MM.1S (cell line): ENCODE results near the gene LMBR1.

Experiments used
- DNase-seq: peaks from one replicate; pipeline ENCODE4 v3.0.0-alpha.2; 2015
- H2AFZ ChIP-seq: fragments of 300-600 bp; sonication (generic); 2 replicates; pipeline ENCODE4 v1.6.0; 2016; ENCODE audit warnings: antibody characterized with exemption, low read length
- H3F3A ChIP-seq: fragments of 300-600 bp; sonication (generic); 2 replicates; pipeline ENCODE4 v1.6.1; 2016; ENCODE audit warnings: mild to moderate bottlenecking, antibody characterized with exemption, low read length, moderate library complexity, mixed read lengths; ENCODE audit not compliant: insufficient read depth
- H3K27ac ChIP-seq: fragments of 300-600 bp; sonication (generic); 2 replicates; pipeline ENCODE4 v1.5.1; 2016; ENCODE audit warnings: mild to moderate bottlenecking, low read length
- H3K27me3 ChIP-seq: fragments of 300-600 bp; sonication (generic); replicated peaks from 2 replicates; pipeline ENCODE4 v1.6.0; 2016; ENCODE audit warnings: low read length; ENCODE audit not compliant: insufficient read depth
- H3K36me3 ChIP-seq: fragments of 300-600 bp; sonication (generic); replicated peaks from 2 replicates; pipeline ENCODE4 v1.6.1; 2016; ENCODE audit warnings: mild to moderate bottlenecking, low read length, mixed read lengths; ENCODE audit not compliant: insufficient read depth
- H3K4me1 ChIP-seq: fragments of 300-600 bp; sonication (generic); 2 replicates; pipeline ENCODE4 v1.6.1; 2016; ENCODE audit warnings: low read length, mixed read lengths
- H3K4me2 ChIP-seq: fragments of 300-600 bp; sonication (generic); 2 replicates; pipeline ENCODE4 v1.6.0; 2016; ENCODE audit warnings: low read depth, low read length
- H3K4me3 ChIP-seq: fragments of 300-600 bp; sonication (generic); 2 replicates; pipeline ENCODE4 v1.5.1; 2016; ENCODE audit warnings: low read length, mixed read lengths
- H3K79me2 ChIP-seq: fragments of 300-600 bp; sonication (generic); 2 replicates; pipeline ENCODE4 v1.6.1; 2016; ENCODE audit warnings: mixed run types, low read length, mixed read lengths
- H3K9ac ChIP-seq: fragments of 300-600 bp; sonication (generic); 2 replicates; pipeline ENCODE4 v1.6.1; 2016; ENCODE audit warnings: low read length, mixed read lengths
- H3K9me2 ChIP-seq: fragments of 300-600 bp; sonication (generic); replicated peaks from 2 replicates; pipeline ENCODE4 v1.6.1; 2016; ENCODE audit warnings: mild to moderate bottlenecking, low read length, mixed read lengths; ENCODE audit not compliant: insufficient read depth
- H3K9me3 ChIP-seq: fragments of 300-600 bp; sonication (generic); replicated peaks from 2 replicates; pipeline ENCODE4 v1.6.1; 2016; ENCODE audit warnings: mild to moderate bottlenecking, low read length, mixed read lengths; ENCODE audit not compliant: insufficient read depth
- H4K20me1 ChIP-seq: fragments of 300-600 bp; sonication (generic); 2 replicates; pipeline ENCODE4 v1.6.1; 2016; ENCODE audit warnings: mild to moderate bottlenecking, low read length, moderate library complexity, mixed read lengths; ENCODE audit not compliant: insufficient read depth
- CTCF ChIP-seq: fragments of 300-600 bp; sonication (generic); IDR thresholded peaks from 2 replicates; pipeline ENCODE4 v1.5.1; 2016; ENCODE audit warnings: antibody characterized with exemption, low read length, mixed read lengths
- EZH2 ChIP-seq: fragments of 300-600 bp; sonication (generic); optimal IDR thresholded peaks from 2 replicates; pipeline ENCODE3; 2017; ENCODE audit warnings: low read depth, mild to moderate bottlenecking, antibody characterized with exemption, low read length, mixed read lengths
- EZH2phosphoT487 ChIP-seq: fragments of 300-600 bp; sonication (generic); IDR thresholded peaks from 2 replicates; pipeline ENCODE4 v1.6.1; 2018; ENCODE audit warnings: antibody characterized with exemption, low read length

The LMBR1 gene

GRCh38 chr7:156777364-156778069, 115.5 kb downstream of the LMBR1 start:
- Histone ChIP-seq H3K79me2 (no peaks in the 10 kb centered on the region; the same call in 1 of the 2 replicates), H3K27ac (no peak overlapping the region), H3F3A (no peaks in the 10 kb centered on the region), H3K36me3 (no peaks in the 10 kb centered on the region), H3K9me3 (no peaks in the 10 kb centered on the region), H4K20me1 (no peaks in the 10 kb centered on the region), H3K4me1 (no peaks in the 10 kb centered on the region), H2AFZ (no peak overlapping the region), H3K9me2 (no peaks in the 10 kb centered on the region), H3K27me3 (no peaks in the 10 kb centered on the region), H3K9ac (no peak overlapping the region), H3K4me2 (no peak overlapping the region), H3K4me3 (no peak overlapping the region)
- DNase-seq = no peak
- no peak for TF ChIP-seq CTCF
- TF ChIP-seq EZH2phosphoT487 = no peak
- no peak for TF ChIP-seq EZH2

GRCh38 chr7:156776527-156776926, 116.5 kb downstream of the LMBR1 start:
- no peaks in the 10 kb centered on the region for H3K9me3 ChIP-seq
- H3K36me3 ChIP-seq = no peaks in the 10 kb centered on the region
- H2AFZ ChIP-seq = no peak overlapping the region
- no peak overlapping the region for H3K4me2 ChIP-seq
- no peak for TF ChIP-seq EZH2
- TF ChIP-seq CTCF = no peak
- TF ChIP-seq EZH2phosphoT487 = no peak
- H3K4me1 ChIP-seq = no peaks in the 10 kb centered on the region
- no peak for DNase-seq
- H3K9me2 ChIP-seq = no peaks in the 10 kb centered on the region
- no peaks in the 10 kb centered on the region; the same call in 1 of the 2 replicates for H3K79me2 ChIP-seq
- no peaks in the 10 kb centered on the region for H4K20me1 ChIP-seq
- no peak overlapping the region for H3K4me3 ChIP-seq
- H3K27me3 ChIP-seq = no peaks in the 10 kb centered on the region
- no peak overlapping the region for H3K9ac ChIP-seq
- no peaks in the 10 kb centered on the region for H3F3A ChIP-seq
- no peak overlapping the region for H3K27ac ChIP-seq

- Histone ChIP-seq H2AFZ (no peak overlapping the region), H3K36me3 (no peaks in the 10 kb centered on the region), H3K9ac (no peak overlapping the region), H4K20me1 (no peaks in the 10 kb centered on the region), H3K4me1 (peaks cover 6% of the 10 kb centered on the region), H3K79me2 (no peaks in the 10 kb centered on the region; the same call in 1 of the 2 replicates), H3K9me2 (no peaks in the 10 kb centered on the region), H3K9me3 (no peaks in the 10 kb centered on the region), H3F3A (no peaks in the 10 kb centered on the region), H3K27me3 (no peaks in the 10 kb centered on the region), H3K27ac (no peak overlapping the region), H3K4me3 (no peak overlapping the region), H3K4me2 (no peak overlapping the region)
- DNase-seq = no peak
- TF ChIP-seq CTCF (no peak), EZH2phosphoT487 (no peak), EZH2 (no peak)
These were observed 119.0 kb downstream of the LMBR1 start for GRCh38 chr7:156773966-156774365.
